ENCODE measurements around the gene PDZD2.
"Not testable (repeated sequence)": the region's sequence is repeated elsewhere in the genome, so short reads cannot be mapped to it uniquely, and the experiment has no call there.

PDZD2 gene

GRCh38 chr5:32040181-32040695, 401.3 kb downstream of the PDZD2 start:
- DNase-seq (ENCODE audit: low spot score): not testable (repeated sequence)

DNA sequence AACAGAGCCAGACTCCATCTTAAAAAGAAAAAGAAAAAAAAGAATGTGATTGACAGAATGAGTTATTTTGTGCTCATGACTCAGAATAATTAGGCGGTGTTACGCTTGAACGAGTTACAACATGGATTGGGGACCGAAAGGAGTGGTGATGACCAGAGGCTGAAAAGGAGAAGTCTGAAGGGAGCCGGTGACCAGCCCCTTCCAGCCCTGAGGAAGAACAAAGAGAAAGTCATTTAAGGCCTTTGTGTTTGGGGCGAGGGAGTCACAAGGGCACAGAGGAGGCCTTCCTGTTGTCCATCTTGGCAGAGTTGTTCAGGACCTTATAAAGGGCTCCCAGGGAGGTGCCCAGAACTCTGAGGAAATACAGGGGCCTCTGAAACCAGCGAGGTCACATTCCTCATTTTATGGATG, 403.6 kb downstream of the PDZD2 start:
- DNase-seq (ENCODE audit: low spot score): no peak

- DNase-seq (ENCODE audit: low spot score): no peak
Observed at GRCh38 chr5:32043105-32043504, 404.2 kb downstream of the PDZD2 start.

GRCh38 chr5:32044434-32044833, 405.5 kb downstream of the PDZD2 start:
- DNase-seq (ENCODE audit: low spot score): no peak

DNA sequence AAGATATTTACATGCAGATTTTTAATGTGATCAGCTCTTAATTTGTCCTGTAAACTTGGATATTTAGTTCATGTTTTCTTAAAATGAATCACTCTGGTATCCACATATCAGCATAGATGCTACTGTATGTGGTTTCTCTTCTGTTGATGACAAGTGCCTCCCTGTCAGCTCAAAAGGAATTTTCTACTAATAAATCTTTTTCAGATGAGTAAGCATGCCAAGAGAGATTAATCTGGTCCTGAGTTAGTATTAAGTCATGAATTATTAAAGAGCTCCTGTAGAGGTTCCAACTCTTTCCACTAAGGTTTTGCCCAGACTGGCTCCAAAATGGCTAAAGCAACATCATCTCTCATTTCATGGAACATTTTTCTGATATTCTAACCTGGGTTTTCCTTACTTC, 406.0 kb downstream of the PDZD2 start:
- DNase-seq (ENCODE audit: low spot score): peak; percentile 38

GRCh38 chr5:32047056-32047455, 408.1 kb downstream of the PDZD2 start:
- DNase-seq (ENCODE audit: low spot score): no peak

- no peak for DNase-seq (ENCODE audit: low spot score)
Observed at GRCh38 chr5:32051796-32052195, 412.9 kb downstream of the PDZD2 start.

- DNase-seq (ENCODE audit: low spot score): no peak
Observed at GRCh38 chr5:32055891-32056866, 417.2 kb downstream of the PDZD2 start.

GRCh38 chr5:32057187-32058096, 418.5 kb downstream of the PDZD2 start:
- DNase-seq (ENCODE audit: low spot score): peak; percentile 6

GRCh38 chr5:32058101-32058500, 419.2 kb downstream of the PDZD2 start:
- no peak for DNase-seq (ENCODE audit: low spot score)

GRCh38 chr5:32058997-32059396, 420.1 kb downstream of the PDZD2 start:
- no peak for DNase-seq (ENCODE audit: low spot score)

DNA sequence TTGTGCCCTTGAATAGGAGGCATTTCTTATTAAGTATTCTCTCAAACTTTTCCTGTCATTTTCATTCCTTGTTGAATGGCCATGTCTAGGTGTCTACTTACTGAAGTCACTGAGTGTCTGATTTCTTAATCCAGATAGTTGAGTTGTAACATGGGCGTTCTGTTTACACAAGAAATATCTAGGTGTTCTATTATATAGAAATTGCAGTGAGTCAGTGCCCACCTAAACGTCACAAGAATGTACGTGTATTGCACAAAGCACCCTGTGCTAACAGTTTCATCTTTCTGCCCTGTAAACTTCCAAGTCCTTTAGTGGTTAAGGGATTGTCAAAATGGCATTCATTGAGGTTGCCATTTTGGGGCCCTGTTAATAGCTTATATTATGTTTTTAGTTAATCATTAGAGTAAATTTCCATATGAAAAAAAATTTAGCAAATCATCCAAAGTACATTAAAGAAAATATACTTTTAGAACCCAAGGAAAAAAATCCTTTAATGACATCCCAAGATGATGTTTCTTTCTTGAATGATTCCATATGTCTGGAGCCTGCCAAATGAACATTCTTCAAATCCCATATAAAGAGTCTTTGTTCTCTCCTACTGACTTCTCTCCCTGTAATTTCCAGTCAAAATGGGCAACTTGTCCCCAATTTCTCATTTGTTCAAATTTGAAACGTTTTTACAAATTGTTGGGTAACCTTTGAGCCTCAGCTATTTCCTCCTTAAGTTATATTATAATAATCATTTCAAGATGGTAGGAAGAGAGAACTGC, 421.0 kb downstream of the PDZD2 start:
- peak; percentile 12 for DNase-seq (ENCODE audit: low spot score)

DNA sequence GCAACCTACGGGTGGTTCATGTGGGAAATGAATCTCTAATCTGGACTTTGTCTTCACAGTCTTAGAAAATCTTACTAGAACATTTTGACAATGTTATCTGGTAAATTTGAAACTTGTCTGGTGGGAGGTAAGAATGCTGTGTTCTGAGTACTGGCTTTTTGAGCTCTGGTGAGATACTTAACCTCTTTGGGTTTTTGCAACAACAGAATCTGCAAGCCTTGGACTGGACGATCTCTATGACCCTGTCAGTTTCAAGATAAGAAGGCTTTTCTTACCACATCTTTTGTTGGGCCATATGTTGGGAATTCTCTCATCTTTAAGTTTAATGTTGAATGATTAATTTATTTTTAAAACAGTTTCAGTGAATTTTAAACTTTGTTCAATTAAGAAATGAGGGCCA, 422.3 kb downstream of the PDZD2 start:
- no peak for DNase-seq (ENCODE audit: low spot score)

- no peak for DNase-seq (ENCODE audit: low spot score)
Observed at GRCh38 chr5:32066448-32066847, 427.5 kb downstream of the PDZD2 start.

- DNase-seq (ENCODE audit: low spot score): no peak
Observed at GRCh38 chr5:32067774-32068470, 429.0 kb downstream of the PDZD2 start.

- DNase-seq (ENCODE audit: low spot score): no peak
Observed at GRCh38 chr5:32068561-32068960, 429.6 kb downstream of the PDZD2 start.

GRCh38 chr5:32069396-32069795, 430.5 kb downstream of the PDZD2 start:
- no peak for DNase-seq (ENCODE audit: low spot score)

DNA sequence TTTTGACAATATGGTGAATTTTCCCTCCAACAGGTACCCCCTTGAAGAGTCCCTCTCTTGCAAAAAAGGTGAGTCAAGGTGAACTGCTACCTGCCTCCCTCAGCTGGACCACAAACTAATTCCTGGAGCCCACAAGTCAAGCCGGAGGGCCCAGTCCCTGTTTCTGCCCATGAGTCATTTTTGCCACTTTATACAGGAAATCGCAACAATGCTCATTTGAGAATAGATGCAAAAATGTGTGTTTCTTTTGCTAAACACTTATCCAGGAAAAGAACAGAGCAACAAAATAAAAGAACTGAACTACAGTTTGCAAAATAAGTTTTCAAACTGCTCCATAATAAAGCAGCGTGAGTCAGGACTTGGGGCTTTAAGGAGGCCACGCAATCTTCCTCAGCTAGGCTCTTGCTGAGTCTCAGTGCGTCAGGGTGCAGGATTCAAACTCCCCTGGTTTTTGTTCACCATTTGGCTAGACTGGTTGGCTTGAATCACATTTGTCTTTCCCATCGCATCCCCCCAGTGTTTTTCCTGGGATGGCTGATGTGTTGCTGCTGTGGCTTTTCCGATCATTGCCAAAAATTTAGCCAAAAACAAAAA, 432.5 kb downstream of the PDZD2 start:
- DNase-seq (ENCODE audit: low spot score): no peak

DNA sequence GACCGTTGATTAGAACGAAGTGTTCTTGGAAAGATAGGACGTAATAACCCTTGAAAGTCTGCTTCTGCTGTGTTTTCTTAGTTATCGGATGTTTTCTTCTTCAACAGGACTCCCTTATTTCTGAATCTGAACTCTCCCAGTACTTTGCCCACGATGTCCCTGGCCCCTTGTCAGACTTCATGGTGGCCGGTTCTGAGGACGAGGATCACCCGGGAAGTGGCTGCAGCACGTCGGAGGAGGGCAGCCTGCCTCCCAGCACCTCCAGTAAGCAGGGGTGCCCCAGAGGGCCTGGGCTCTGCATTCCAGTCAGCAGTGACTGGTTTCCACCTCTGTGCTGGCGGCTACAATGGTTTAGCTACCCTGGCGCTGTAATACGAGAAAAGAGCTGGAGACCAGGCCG, 433.1 kb downstream of the PDZD2 start:
- DNase-seq (ENCODE audit: low spot score): no peak

DNA sequence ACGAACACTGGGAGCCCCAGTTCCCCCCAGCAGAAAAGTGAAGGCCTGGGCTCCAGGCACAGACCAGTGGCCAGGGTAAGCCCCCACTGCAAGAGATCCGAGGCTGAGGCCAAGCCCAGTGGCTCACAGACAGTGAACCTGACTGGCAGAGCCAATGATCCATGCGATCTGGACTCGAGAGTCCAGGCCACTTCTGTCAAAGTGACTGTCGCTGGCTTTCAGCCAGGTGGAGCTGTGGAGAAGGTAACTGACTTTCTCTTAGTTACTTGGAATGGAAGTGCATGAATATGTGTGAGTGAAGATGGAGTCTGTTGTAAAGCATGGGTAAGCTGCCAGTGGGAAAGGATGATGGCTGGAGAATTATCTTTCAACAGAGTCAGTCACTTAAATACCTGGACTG, 435.5 kb downstream of the PDZD2 start:
- no peak for DNase-seq (ENCODE audit: low spot score)

Measured in COLO829 (cell line).